ENCODE results near the gene P2RY11.

The P2RY11 gene

GRCh38 chr19:10118960-10119359, 7.5 kb downstream of the P2RY11 start:
- no peak for TF ChIP-seq EZH2phosphoT487 (IDR thresholded peaks at IDR 0.05; ENCODE audit: low read length)
- TF ChIP-seq, protein P1, sequence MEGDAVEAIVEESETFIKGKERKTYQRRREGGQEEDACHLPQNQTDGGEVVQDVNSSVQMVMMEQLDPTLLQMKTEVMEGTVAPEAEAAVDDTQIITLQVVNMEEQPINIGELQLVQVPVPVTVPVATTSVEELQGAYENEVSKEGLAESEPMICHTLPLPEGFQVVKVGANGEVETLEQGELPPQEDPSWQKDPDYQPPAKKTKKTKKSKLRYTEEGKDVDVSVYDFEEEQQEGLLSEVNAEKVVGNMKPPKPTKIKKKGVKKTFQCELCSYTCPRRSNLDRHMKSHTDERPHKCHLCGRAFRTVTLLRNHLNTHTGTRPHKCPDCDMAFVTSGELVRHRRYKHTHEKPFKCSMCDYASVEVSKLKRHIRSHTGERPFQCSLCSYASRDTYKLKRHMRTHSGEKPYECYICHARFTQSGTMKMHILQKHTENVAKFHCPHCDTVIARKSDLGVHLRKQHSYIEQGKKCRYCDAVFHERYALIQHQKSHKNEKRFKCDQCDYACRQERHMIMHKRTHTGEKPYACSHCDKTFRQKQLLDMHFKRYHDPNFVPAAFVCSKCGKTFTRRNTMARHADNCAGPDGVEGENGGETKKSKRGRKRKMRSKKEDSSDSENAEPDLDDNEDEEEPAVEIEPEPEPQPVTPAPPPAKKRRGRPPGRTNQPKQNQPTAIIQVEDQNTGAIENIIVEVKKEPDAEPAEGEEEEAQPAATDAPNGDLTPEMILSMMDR (IDR thresholded peaks at IDR 0.05; ENCODE audit: low read length): no peak
- TF ChIP-seq EZH2 (optimal IDR thresholded peaks at IDR 0.05; ENCODE audit: low read depth, low read length): no peak
- peak overlapping the region; percentile 92 for H3K4me3 ChIP-seq (ENCODE audit: low read length)
- H3F3A ChIP-seq (ENCODE audit: insufficient read depth, low read length): peaks cover 8% of the 10 kb centered on the region
- H3K27me3 ChIP-seq (replicated peaks; ENCODE audit: insufficient read depth, low read length): no peaks in the 10 kb centered on the region
- peak overlapping the region; percentile 50; the same call in 1 of the 2 replicates for H3K27ac ChIP-seq (ENCODE audit: low read length)
- no peaks in the 10 kb centered on the region for H3K9me3 ChIP-seq (replicated peaks; ENCODE audit: insufficient read depth, low read length)
- 0 out of 2 replicates have a peak, but pooled peaks cover 5% of the 10 kb centered on the region for H3K36me3 ChIP-seq (replicated peaks; ENCODE audit: insufficient read depth, low read length)
- H3K9ac ChIP-seq (ENCODE audit: low read length): peak overlapping the region; percentile 92
- no peak for DNase-seq
- no peaks in the 10 kb centered on the region for H3K9me2 ChIP-seq (replicated peaks; ENCODE audit: insufficient read depth, low read length)
- peaks cover 6% of the 10 kb centered on the region; the same call in 1 of the 2 replicates for H3K4me1 ChIP-seq (ENCODE audit: low read length)
- H3K4me2 ChIP-seq (ENCODE audit: low read depth, low read length): peak overlapping the region; percentile 94
- peaks cover 30% of the 10 kb centered on the region for H3K79me2 ChIP-seq (ENCODE audit: low read length)
- no peak overlapping the region for H2AFZ ChIP-seq (ENCODE audit: low read length)
- H4K20me1 ChIP-seq (ENCODE audit: insufficient read depth, low read length): no peaks in the 10 kb centered on the region

DNA sequence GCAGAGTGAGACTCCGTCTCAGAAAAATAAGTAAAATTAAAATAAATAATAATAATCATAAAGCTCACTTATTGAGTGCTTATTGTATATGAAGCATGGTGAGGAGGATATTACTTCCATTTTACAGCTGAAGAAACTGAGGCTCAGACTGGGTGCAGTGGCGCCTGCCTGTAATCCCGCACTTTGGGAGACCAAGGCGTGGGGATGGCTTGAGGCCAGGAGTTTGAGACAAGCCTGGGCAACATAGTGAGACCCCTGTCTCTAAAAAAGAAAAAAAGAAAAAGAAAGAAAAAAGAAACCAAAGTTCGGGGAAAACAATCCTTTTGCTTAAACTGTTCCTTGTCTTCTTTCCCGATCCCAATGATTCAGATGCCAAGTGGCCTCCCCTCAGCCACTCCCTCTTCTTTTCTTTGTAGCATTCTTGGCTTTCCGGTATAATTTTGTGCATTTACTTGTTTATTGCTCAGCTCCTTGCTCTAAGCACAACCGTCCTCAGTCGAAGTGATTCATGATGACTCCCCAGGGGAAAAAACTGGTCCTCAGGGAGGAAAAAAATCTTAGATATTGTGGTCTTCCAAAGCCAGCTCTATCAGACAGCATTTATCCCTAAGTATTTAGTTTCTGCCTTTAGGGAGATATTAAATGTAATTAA, 9.2 kb downstream of the P2RY11 start:
- DNase-seq: no peak
- H3K79me2 ChIP-seq (ENCODE audit: low read length): peaks cover 30% of the 10 kb centered on the region
- H2AFZ ChIP-seq (ENCODE audit: low read length): no peak overlapping the region
- H3K9me3 ChIP-seq (replicated peaks; ENCODE audit: insufficient read depth, low read length): no peaks in the 10 kb centered on the region
- H3K4me2 ChIP-seq (ENCODE audit: low read depth, low read length): no peak overlapping the region
- H3K27ac ChIP-seq (ENCODE audit: low read length): no peak overlapping the region
- H4K20me1 ChIP-seq (ENCODE audit: insufficient read depth, low read length): no peaks in the 10 kb centered on the region
- peaks cover 6% of the 10 kb centered on the region; the same call in 1 of the 2 replicates for H3K4me1 ChIP-seq (ENCODE audit: low read length)
- no peaks in the 10 kb centered on the region for H3K9me2 ChIP-seq (replicated peaks; ENCODE audit: insufficient read depth, low read length)
- TF ChIP-seq EZH2 (optimal IDR thresholded peaks at IDR 0.05; ENCODE audit: low read depth, low read length): no peak
- peaks cover 7% of the 10 kb centered on the region for H3F3A ChIP-seq (ENCODE audit: insufficient read depth, low read length)
- H3K9ac ChIP-seq (ENCODE audit: low read length): no peak overlapping the region
- H3K4me3 ChIP-seq (ENCODE audit: low read length): no peak overlapping the region
- no peaks in the 10 kb centered on the region for H3K27me3 ChIP-seq (replicated peaks; ENCODE audit: insufficient read depth, low read length)
- H3K36me3 ChIP-seq (replicated peaks; ENCODE audit: insufficient read depth, low read length): 0 out of 2 replicates have a peak, but pooled peaks cover 5% of the 10 kb centered on the region

DNA sequence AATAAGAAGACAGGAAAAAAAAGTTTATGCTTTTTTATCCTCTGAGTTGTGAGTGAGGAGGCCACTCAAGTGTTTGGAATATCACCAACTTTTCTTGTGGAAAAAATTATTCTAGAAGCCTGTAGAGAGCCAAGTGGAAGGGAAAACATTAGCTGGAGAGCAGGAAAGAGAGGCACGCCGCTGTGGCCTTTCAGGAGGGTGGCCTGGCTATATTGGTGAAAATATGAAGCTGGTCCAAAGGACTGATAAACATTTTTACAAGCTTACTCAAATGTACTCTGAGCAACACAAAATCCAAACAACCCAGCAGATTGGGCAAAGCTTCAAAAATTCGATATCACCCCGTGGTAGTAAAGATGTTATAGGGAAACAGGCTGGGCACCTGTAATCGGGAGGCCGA, 10.6 kb downstream of the P2RY11 start:
- Histone ChIP-seq H3K27ac (ENCODE audit: low read length) (no peak overlapping the region), H3K4me2 (ENCODE audit: low read depth, low read length) (no peak overlapping the region), H4K20me1 (ENCODE audit: insufficient read depth, low read length) (no peaks in the 10 kb centered on the region), H3K27me3 (replicated peaks; ENCODE audit: insufficient read depth, low read length) (no peaks in the 10 kb centered on the region), H3K79me2 (ENCODE audit: low read length) (peaks cover 23% of the 10 kb centered on the region), H2AFZ (ENCODE audit: low read length) (no peak overlapping the region), H3K4me1 (ENCODE audit: low read length) (peaks cover 6% of the 10 kb centered on the region; the same call in 1 of the 2 replicates), H3K9ac (ENCODE audit: low read length) (no peak overlapping the region), H3F3A (ENCODE audit: insufficient read depth, low read length) (peaks cover 7% of the 10 kb centered on the region), H3K9me2 (replicated peaks; ENCODE audit: insufficient read depth, low read length) (no peaks in the 10 kb centered on the region), H3K4me3 (ENCODE audit: low read length) (no peak overlapping the region), H3K36me3 (replicated peaks; ENCODE audit: insufficient read depth, low read length) (0 out of 2 replicates have a peak, but pooled peaks cover 5% of the 10 kb centered on the region), H3K9me3 (replicated peaks; ENCODE audit: insufficient read depth, low read length) (no peaks in the 10 kb centered on the region)
- no peak for DNase-seq
- no peak for TF ChIP-seq EZH2 (optimal IDR thresholded peaks at IDR 0.05; ENCODE audit: low read depth, low read length)
- TF ChIP-seq EZH2phosphoT487 (IDR thresholded peaks at IDR 0.05; ENCODE audit: low read length): no peak
- TF ChIP-seq, protein P1 (IDR thresholded peaks at IDR 0.05; ENCODE audit: low read length): no peak

DNA sequence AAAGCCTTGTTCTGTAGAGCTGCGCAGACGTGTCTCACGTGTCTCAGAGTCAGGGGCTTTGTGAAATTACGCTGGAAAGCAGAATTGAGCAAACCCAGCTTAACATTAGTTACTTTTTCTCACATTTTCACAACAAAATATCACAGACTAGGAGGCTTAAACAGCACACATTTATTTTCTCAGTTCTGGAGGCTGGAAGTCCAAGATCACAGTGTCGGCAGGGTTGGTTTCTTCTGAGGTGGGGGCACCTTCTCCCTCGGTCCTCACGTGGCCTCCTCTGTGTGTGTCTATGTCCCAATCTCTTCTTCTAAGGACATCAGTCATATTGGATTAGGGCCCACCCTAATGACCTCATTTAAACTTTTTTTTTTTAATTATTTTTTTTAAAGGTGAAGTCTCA, 12.9 kb downstream of the P2RY11 start:
- TF ChIP-seq EZH2phosphoT487 (IDR thresholded peaks at IDR 0.05; ENCODE audit: low read length) (no peak), EZH2 (optimal IDR thresholded peaks at IDR 0.05; ENCODE audit: low read depth, low read length) (no peak)
- TF ChIP-seq, protein P1 (IDR thresholded peaks at IDR 0.05; ENCODE audit: low read length): no peak
- no peak for DNase-seq
- Histone ChIP-seq H3K27me3 (replicated peaks; ENCODE audit: insufficient read depth, low read length) (no peaks in the 10 kb centered on the region), H3K4me2 (ENCODE audit: low read depth, low read length) (no peak overlapping the region), H4K20me1 (ENCODE audit: insufficient read depth, low read length) (no peaks in the 10 kb centered on the region), H3K79me2 (ENCODE audit: low read length) (peaks cover 3% of the 10 kb centered on the region), H3K9me2 (replicated peaks; ENCODE audit: insufficient read depth, low read length) (no peaks in the 10 kb centered on the region), H3K9ac (ENCODE audit: low read length) (no peak overlapping the region), H3K9me3 (replicated peaks; ENCODE audit: insufficient read depth, low read length) (no peaks in the 10 kb centered on the region), H3K4me3 (ENCODE audit: low read length) (no peak overlapping the region), H3K27ac (ENCODE audit: low read length) (no peak overlapping the region), H3F3A (ENCODE audit: insufficient read depth, low read length) (peaks cover 7% of the 10 kb centered on the region), H3K4me1 (ENCODE audit: low read length) (no peaks in the 10 kb centered on the region), H2AFZ (ENCODE audit: low read length) (no peak overlapping the region), H3K36me3 (replicated peaks; ENCODE audit: insufficient read depth, low read length) (no peaks in the 10 kb centered on the region)
